GM03348 (cell line): ENCODE results near the gene GDPD4.

Experiments
- DNase-seq: peaks from one replicate; pipeline ENCODE4 v3.0.0; 2012; ENCODE audit warnings: low spot score

The GDPD4 gene

DNA sequence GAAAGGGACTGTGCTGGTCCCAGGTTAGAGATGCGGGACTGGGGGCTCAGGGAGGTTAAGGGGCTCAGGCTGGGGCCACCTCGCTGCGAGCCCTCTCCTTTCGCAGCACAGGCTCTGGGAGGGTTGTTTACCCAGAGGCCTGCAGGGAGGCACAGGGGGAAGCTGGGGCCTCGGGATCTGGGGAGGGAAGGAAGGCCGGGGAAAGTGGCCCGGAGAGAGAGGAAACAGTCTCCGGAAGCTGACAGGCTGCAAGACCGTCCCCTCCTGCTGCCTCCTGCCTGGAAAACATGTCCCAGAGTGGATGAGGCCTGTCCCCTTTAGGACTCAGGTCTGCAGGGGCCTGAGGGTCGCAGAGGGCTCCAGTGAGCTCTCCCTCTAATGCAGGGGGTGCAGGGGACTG, 128.0 kb downstream of the GDPD4 start:
- DNase-seq: no peak

DNA sequence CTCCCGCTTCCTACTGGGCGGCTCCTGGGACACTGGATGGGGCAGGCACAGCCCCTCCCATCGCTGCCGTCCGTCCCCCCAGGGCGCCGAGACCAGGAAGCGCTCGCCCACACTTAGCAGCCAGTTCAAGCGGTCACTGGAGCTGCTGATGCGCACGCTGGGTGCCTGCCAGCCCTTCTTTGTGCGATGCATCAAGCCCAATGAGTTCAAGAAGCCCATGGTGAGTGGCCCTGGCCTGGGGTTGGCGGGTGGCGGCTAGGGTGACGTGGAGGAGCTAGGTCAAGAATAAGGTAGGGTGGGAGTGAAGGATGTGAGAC, 128.9 kb downstream of the GDPD4 start:
- DNase-seq: no peak

DNA sequence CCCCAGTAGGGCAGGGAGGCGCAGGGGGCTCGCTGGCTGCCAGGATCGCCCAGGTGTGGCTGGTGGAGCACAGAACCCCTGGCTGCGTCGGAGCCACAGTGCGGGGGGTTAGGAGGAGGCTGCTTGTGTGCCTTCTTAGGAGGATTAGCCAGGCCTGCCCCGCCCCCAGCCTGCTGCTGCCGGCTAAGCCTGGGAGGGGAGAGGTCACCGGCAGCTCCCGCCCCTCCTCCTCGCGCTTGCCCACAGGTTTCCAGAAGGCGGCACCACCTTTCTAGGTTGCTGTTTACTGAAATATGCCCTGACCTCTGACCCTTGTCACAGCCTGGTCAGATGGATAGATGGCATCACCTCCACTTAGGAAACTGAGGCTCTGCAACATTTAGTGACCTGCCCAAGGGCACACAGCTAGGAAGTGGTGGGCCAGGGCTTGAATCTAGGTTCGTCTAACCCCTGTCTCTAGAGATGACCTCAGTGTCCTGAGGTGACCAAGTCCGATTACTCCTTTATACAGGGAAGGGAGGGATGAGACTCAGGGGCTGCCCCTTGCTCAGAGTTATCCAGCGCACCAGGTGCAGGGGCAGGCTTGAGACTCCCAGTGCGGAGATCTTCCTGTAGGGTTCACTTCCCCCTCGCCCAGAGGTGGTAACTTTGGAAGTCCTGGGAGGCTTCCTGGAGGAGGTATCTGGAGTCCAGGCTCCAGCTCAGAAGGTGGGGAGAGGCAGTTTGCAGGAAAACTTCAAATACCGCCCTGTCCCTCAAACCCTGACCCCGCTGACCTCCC, 129.4 kb downstream of the GDPD4 start:
- no peak for DNase-seq

DNA sequence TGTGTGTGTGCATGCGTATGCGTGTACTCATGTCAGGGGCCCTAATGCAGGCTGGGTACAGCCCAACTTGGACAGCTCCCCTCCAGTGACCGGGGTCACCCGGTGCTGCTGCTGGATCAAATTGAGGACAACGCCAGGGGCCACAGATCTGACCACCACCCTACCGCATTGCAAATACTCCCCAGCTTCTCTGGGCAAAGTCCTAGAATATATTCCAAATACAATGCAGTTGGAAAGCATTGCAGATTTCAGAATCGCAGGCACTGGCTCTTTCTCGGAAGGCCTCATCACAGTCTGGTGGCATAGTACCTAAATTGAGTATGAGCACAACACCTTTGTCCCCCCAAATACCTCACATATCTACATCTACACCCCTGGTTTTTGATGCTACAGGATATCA, 130.2 kb downstream of the GDPD4 start:
- DNase-seq: no peak

DNA sequence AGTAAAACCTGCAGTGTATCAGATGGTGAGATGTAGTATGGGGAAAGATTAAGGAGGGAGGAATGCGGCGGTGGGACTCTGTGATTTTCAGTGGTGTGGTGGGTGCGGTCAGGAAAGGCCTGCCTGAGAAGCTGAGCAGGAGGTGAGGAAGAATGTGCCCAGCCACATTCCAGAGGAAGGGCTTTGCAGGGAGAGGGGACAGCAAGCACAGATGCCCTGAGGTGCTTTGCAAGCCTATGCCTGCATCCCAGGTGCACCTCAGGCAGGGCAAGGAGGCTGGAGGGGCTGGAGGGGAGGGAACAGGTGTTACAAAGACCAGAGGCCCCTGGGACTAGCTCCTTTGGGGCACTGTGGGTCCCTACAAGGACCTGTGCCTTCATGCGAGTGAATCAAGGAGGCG, 131.4 kb downstream of the GDPD4 start:
- no peak for DNase-seq

DNA sequence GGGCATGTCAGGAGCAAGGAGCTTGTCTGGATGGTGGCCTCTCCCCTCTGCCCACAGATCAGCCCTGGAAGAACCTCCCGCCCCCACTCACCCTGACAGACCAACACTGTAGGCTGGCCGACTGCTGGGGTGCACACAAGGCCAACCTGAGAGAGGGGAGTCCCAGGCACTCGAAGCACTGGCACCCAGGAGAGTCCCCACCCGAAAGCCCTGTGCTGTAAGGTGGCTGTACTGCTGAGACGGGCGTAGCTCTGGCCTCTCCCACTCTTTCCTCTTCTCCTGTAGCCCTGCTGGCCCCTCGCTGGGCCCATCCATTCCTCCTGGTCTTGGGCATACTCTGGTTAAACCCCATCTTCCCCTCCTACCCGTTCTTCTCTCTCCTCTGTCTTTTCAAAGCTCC, 133.7 kb downstream of the GDPD4 start:
- DNase-seq: no peak

DNA sequence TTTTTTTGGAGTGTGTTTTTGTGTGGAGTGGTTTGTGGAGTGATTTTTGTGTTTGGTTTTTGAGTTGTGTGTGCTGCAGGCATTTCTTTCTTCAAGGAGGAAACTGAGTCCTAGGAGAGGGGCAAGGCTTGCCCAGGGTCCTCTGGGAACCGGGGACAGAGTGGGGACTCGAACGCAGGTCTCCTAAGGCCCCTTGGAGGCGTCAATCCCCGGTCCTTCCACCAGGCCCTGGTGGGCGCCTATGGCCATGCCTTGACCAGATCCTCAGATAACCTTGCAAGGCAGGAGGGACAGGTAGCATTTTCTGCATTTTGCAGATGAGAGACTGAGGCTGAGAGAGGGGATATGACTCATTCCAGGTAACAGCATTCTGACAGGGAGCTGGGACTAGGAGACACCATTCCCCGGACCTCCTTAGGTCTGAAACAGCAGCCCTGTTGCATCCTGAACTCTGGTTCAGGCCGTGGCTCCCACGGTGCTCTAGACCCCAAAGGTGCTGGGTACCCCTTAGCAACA, 134.3 kb downstream of the GDPD4 start:
- no peak for DNase-seq
